NCI-H2227 (cell line): ENCODE data around the gene SLC10A2.
"Not testable (repeated sequence)": the region's sequence is repeated elsewhere in the genome, so short reads cannot be mapped to it uniquely, and the experiment has no call there.

ENCODE experiments used
- DNase-seq: peaks from one replicate; lab custom pipeline; 2025; ENCODE audit not compliant: unreplicated experiment; lab: John Stamatoyannopoulos, UW

The SLC10A2 gene, protein sequence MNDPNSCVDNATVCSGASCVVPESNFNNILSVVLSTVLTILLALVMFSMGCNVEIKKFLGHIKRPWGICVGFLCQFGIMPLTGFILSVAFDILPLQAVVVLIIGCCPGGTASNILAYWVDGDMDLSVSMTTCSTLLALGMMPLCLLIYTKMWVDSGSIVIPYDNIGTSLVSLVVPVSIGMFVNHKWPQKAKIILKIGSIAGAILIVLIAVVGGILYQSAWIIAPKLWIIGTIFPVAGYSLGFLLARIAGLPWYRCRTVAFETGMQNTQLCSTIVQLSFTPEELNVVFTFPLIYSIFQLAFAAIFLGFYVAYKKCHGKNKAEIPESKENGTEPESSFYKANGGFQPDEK

DNA sequence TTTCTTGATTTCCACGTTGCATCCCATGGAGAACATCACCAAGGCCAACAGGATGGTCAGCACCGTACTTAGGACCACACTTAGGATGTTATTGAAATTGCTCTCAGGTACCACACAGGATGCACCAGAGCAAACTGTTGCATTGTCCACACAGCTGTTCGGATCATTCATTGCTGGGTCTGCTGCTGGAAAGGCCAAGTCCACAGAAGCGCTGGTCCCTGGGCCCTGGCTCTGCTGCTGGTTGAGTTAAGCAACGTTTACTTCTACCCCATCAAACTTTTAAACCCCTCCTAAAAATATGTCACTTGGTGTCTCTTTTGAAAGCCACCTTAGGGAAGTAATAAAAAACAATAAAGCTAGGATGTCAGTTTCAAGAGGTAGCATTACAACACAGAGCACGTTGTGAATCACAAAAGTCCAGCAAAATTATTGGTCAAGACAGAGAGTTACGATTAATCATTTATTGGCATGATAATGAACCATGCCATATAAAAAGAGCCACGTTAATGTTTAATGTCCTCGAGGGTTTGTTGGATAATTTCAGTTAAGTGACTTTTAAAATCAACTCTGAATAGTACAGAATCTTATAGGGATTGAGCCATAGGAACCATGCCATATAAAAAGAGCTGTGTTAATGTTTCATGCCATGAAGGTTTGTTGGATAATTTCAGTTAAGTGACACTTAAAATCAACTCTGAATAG is at the start of gene SLC10A2:
TSS of gene SLC10A2 (minus strand) at position 339 of the 702 bp plus-strand sequence. CDS start at position 171, 168 bp downstream.
- no peak for DNase-seq

DNA sequence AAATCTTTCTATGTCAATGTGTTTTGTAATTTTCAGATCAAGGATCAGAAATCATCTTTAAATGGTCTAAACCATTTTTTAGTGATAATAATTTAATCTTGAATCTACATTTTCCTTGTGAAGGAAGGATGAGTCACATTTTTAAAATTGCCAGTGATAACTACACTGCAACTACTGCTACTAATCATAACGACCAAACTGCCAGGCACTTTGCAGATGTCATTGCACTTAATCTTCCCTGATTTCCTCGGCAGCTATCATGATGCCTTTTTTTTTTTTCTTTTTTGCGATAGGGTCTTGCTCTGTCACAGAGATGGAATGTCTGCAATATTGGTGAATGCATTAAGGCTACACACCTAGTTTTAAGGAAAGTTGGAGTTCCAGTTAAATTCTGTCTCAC is 41.4 kb upstream of the SLC10A2 start:
- DNase-seq = no peak

DNA sequence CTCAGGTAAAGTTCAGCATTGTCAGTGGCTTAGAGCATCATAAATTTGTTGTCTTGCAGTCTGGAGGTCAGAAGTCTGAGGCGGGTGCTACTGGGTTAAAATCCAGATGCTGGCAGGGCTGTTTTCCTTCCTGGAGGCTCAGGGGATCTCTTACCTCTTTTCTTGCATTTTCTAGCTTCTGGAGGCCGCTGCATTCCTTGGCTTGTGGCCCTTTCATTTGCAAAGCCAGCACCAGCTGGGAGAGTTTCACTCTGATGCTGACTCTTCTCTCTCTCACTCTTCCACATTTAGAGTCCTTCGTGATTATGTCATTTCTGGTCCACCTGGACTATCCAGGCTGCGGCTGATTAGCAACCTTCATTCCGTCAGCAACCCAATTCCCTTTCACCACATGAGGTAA is 38.1 kb upstream of the SLC10A2 start:
- DNase-seq = no peak

DNA sequence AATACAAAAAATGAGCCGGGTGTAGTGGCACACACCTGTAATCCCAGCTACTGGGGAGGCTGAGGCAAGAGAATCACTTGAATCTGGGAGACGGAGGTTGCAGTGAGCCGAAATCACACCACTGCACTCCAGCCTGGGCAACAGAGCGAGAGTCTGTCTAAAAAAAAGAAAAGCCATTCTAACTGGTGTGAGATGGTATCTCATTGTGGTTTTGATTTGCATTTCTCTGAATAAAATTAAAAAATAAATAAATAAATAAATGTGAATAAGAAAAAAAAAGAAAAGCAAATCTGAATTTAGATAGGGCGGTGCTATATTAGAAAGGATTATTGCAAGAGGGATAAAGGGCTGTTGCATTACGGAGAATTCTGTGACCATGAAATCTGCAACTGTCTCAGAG is 37.2 kb upstream of the SLC10A2 start:
- DNase-seq = peak; percentile 1

DNA sequence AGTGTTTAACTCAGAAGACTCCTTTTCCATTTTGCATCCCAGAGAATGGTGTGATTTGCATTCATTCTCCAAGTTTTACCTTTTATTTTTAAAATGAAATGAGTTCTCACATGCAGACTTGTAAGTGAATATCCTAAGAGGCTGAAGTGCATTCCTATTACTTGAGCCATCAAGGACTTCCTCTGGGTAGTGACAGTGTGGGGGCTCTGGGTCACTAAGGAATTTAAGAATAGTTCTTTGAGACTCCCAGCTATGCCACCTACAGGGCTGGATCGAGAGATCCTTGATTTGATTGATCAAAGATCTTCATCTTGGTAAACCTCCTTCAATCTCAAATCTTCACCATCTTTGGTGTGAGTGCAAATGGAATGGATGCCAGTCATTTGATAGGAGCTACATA is 36.3 kb upstream of the SLC10A2 start:
- no peak for DNase-seq

DNA sequence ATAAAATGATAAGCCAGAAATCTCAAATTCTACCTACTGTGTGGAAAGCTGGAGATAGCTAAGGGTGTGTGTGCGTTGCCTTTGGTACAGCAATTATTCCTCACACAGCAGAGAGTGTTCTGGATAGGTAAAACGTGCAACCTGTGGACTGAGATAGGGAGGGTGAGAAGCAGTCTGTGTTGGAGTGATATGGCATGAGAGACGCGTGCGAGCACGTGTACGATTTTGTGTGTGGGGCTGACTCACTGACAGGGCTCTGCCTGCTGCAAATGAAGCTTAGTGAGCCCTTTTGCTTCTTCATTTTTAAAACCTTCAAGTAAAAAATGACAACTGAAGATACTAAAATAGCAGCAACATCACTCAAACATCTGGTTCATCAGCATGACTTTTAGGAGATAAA is 35.7 kb upstream of the SLC10A2 start:
- DNase-seq = no peak

DNA sequence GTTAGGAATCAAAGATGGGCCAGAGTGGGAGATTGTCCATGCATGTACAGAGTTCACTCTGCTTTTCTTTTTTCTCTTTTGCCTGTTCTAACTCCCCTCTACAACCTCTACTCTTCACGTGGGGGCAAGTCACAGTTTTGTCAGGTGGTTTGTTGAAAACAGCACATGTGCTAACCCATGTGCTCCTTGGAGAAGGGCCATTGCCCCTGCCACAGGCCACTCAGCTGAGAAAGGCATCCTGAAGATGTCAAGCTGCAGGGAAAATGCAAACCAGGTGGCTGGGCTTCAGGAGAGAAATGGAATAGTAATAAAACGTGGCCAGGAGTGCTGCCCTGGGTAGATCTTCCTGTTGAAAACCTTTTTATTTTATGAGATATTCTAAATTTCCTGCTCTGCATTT is 35.3 kb upstream of the SLC10A2 start:
- DNase-seq = no peak

DNA sequence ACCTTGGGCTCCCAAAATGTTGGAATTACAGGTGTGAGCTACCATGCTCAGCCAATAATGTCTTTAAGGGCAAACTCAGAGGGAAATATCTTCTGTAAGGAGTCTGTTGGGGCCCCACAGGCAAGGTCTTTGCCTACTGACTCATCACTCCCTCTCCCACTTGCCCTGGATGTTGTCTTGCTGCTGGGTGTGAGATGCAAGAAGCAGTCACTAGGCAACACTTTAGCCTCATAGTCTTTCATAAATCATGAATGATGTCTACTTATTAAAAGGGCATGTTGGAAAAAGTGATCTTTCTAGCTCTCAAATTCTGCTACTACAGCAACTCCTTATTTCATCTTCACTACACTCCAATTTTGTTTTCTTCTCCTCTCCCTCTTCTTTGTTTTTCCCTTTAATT is 34.6 kb upstream of the SLC10A2 start:
- no peak for DNase-seq

DNA sequence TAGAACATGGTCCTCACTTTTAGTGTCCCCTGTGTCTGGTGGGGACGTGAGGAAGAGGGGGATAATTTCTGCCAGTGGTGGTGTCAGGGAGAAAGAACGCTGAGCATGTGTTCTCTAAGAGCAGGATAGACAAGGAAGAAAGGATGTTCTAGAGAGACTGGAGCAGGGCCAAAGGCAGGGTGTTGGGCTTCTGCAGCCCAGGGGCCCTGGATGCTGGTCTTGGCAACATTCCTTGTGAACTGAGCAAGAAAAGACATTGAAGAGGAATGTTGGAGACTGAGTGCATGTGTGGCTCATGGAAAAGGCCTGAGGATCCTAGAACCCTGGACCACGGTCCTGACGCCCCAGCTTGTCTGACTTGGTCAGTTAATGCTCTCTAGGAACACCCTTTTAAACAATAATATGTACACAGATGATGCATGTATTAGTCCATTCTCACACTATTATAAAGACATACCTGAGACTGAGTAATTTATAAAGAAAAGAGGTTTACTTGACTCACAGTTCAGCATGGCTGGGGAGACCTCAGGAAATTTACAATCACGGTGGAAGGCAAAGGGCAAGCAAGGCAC is 33.6 kb upstream of the SLC10A2 start:
- no peak for DNase-seq

DNA sequence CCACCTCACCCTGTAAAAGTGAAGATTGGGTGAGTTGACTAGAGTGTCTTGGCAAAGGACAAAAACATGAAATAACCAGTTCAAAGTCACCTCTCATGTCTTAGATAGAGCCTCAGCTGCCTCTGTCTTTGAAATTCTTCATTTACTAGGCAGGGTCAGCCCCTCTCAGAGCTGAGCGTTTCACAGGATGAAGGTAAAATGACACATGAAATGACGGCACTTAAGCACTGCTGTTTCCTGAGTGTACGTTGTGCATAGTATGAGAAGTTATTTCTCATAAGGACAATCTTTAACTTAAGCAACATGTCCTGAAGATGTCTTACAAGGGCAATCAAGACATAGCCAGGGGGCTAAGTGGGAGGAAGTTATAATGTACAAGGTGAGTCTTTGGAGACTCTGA is 32.3 kb upstream of the SLC10A2 start:
- DNase-seq = no peak

DNA sequence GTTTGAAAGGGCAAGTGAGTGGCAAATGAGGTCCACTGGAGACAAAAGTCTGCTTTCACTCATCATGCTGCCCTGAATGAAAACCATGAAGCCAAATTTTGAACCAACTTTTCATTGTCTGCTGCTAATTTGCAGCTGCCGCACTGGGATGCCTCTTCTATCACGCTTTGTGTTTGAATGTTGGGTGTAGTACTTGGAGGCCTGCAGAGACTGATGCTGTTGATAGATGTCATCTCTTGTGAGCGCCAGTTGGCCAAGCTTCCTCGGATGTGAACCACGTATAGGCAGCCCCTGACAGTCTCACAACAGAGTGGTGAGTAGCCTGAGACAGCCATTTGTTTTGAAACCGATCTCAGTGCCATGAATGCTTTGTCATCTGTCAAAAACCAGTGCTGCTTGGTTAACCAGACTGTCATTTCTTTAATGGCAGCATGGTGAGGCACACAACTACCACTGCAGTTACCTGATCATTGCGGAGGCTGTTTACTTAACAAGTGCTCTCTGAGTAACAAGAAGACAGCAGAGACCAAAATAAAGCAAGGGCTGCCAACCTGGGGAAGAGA is 31.2 kb upstream of the SLC10A2 start:
- no peak for DNase-seq

DNA sequence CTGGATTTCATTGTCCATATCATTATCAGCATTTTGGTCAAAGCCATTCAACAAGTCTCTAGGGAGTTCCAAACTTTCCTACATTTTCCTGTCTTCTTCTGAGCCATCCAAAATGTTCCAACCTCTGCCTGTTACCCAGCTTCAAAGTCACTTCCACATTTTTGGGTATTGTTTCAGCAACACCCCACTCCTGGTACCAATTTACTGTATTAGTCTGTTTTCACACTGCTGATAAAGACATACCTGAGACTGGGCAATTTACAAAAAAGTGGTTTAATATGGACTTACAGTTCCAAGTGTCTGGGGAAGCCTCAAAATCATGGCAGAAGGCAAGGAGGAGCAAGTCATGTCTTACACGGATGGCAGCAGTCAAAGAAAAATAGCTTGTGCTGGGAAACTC is 27.4 kb upstream of the SLC10A2 start:
- DNase-seq = not testable (repeated sequence)

DNA sequence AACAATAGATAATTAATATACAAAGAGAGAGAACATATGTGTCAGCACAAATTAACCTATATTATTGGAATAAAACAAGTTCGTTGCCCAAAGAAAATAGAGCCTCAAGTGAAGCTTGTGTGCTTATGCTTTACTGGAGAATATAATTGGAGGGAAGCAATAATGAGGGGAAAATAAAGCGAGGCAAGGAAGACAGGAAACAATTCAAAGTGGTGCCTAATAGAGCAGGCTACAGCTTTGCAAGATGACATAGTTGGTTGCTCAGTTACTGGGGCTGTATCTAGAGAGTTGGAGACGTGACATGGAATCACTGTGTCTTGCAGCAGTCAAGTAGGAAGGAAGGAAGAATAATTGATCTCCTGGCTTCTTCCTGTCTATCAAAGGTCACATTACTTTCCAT is 21.1 kb upstream of the SLC10A2 start:
- no peak for DNase-seq

DNA sequence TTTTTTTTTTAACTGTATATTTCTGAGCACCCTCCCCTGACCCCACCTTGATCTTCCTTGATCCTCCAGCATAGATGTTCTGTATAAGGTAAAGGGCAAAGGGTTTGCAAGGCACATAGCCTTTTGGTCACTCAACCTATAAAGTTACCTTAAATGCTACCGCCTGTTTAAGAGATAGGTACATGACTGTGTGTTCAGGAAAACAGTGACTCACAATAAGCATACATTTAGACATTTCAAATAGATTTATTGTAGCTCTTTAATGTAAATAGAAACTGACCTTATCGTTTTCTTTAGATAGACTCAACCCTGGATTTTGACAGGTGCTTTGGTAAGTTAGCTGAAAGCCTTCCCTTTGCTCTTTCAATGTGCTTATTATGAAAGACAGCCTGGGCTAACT is 15.2 kb upstream of the SLC10A2 start:
- no peak for DNase-seq

DNA sequence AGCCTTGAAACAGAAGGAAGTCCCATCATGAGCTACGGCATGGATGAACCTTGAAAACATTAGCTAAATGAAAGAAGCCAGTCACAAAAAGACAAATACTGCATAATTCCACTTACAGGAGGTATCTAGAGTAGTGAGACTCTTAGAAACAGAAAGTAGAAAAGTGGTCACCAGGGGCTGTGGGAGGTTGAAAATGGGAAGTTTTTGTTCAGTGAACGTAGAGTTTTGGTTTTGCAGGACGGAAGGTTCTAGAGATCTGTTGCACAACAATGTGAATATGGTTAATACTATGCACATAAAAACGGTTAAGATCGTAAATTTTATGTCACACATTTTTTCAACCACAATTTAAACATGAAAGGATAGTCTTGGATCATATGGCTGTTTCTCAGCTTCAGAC is 11.9 kb upstream of the SLC10A2 start:
- DNase-seq = no peak

DNA sequence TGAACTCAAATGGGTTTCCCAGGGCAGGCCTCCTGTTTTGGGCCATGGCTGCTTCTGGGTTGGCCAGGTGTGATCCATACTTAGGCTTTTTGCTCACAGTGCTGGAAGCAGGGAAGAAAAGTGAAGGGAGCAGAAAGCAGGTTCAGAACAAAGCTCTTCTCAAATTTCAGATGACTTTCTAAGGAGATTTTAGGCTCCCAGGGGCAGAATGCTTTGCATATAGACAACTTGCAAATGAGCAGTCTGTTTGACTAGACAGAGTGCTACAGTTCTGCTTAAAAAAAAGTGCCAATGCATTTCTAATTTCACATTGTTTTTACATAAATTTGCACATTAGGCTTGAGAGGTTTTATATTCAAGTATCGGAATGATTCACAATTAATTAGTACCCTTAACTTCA is 2.6 kb upstream of the SLC10A2 start:
- DNase-seq = no peak

DNA sequence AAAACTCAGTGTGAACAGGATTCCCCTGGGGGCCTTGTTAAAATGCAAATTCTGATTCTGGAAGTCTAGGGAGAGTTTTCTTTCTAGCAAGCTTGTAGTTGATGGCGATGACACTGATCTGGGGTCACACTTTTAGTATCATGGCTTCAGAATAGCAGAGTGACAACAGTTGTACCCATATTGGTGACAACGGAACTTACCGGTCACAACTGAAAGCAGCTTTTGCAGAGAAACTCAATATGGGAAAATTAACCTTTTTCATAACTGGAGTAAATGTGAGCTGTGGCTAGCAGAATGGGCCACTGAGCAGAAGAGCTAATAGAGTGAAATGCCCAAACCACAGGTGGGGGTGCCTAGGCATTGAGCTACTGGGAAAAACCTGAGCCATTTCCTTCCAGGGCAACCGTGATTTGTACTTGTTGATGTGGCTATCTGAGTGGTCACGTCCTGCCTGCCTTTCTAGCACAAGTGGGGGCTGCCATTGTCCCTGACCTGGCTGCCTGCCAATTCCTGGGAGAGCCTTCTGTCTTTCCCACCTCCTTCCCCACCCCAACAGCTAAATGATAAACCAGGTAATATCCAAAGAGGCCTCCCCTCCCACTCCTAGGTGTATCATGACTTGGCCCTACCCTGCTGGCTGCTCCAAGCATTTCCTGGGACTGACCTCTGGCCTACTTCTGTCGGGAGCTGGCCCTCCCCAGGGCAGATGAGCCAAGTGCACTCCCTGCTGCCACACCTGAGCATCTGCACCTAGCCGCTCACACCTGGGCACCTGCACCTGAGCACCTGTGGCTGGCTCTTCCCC is 1.7 kb upstream of the SLC10A2 start:
- peak; percentile 85 for DNase-seq

DNA sequence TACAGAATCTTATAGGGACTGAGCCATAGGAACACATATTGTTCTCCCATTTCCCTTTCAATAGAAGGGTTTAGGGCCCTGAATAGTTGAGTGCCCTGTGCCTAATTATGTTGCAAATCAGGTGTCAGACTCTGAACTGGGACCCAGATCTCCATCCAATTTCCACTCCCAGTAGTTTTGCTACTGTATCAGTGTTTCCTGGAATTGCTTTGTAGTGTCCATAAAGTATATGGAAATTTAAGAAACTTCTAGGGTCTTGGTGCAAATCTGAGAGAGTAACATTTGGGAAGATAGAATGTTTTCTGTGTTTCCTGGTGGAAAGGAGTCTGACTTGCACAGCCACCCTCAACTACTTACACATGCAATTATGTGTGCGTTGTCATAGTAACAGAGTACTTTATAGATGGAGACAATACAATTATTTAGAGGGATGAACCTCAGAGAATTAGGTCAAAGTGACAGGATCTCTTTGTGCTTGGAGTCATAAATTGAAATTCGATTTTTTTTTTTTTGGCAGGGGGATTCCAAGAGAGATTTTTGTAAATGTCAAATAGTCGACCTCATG is 646 bp upstream of the SLC10A2 start:
- peak; percentile 74 for DNase-seq

DNA sequence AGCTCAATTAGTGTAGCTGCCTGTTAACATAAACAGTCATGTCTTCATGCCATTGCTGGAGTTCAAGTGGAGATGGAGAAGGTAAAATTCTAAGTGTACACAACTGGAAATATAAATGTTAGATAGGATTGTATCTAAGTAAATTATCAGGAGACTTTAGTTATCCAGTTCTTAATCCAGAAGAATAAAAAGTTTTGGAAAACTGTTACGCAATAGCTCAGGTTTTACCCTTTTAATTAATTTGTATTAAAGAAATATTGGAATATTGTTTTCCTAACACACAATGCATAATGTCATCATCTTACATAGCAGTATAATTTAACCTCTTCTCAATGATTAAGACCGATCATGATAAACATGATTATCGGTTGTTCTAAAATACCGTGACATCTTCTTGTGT is 2.8 kb downstream of the SLC10A2 start:
- no peak for DNase-seq

DNA sequence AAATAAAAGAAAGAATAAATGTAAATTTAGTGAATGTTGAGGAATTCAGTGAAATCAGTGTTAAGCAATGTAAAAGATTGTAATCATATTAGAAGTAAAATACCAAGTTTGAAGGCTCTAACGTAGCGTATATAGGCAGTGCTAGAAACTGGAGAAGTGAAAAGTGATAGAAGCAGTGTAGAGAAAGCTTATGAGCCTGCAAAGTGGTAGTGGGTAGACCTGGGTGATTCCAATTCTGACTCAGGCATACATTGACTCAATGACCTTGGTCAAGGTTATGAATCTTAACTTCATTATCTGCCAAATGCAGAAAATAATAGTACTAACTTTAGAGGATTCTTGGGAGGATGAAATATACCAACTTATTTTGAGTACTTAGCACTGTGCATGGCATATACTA is 4.1 kb downstream of the SLC10A2 start:
- no peak for DNase-seq

DNA sequence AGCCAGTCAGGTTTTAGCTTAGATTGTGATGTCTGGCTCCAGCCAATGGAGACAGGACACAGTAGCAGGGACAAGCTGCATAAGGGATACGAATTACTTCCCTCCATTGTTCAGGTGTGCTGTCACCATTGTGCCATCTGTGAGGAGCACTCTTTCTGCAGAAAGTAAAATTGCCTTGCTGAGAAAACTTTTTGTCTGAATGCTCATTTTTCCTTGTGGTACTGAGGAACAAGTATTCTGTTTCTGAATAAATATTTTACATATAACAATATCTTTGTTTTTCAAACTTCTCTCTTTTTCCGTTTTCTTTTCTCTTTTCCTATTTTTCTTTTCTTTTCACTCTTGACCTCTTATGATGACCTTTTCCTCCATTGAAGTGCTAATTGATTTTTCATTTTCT is 10.2 kb downstream of the SLC10A2 start:
- DNase-seq = no peak
